Ovary (tissue), 9 donors: ENCODE results near the gene KCNH8. TPM values are rescaled to one million over a fixed set of nuclear protein-coding genes. Genes with fewer than 3 reads are reported as not detected.

Experiments
- DNase-seq, 5 donors: peaks; one replicate each; pipeline ENCODE4 v3.0.0-alpha.2; 2019 to 2020
- H3K27ac ChIP-seq, 2 donors: fragments of 200-600 bp; one replicate each; pipeline versions ENCODE4 v1.5.1 to v1.8.0; 2019 to 2022
- H3K27me3 ChIP-seq: fragments of 200-600 bp; one replicate; pipeline ENCODE4 v1.8.0; 2022
- H3K36me3 ChIP-seq: fragments of 200-600 bp; sonication (generic); one replicate; pipeline ENCODE4 v1.5.1; 2019
- H3K4me1 ChIP-seq: one replicate; pipeline ENCODE4 v1.8.1; 2013; ENCODE audit warnings: mild to moderate bottlenecking, moderate library complexity; ENCODE audit not compliant: insufficient read depth
- H3K4me3 ChIP-seq: fragments of 200-600 bp; sonication (generic); one replicate; pipeline ENCODE4 v1.5.1; 2017
- H3K9me3 ChIP-seq, 2 donors: fragments of 200-600 bp in 1 of 2; sonication (generic) in 1 of 2; one replicate each; pipeline versions ENCODE4 v1.5.1 to v1.8.1; 2013 to 2019; ENCODE audit warnings: mild to moderate bottlenecking in 1 of 2, moderate library complexity in 1 of 2
- CTCF ChIP-seq, 3 donors: fragments of 450-650 bp in 2 of 3; fragments of 200-600 bp in 1 of 3; IDR thresholded peaks; one replicate each; pipeline versions ENCODE4 v1.5.1 to v1.8.0; 2016 to 2022; ENCODE audit warnings: antibody characterized with exemption in 3 of 3, mild to moderate bottlenecking in 1 of 3
- EP300 ChIP-seq: sonication (generic); formaldehyde crosslinking; IDR thresholded peaks from one replicate; pipeline ENCODE4 v1.6.1; 2017; ENCODE audit warnings: antibody characterized with exemption
- POLR2A ChIP-seq: fragments of 450-650 bp; IDR thresholded peaks from one replicate; pipeline ENCODE4 v1.6.1; 2017; ENCODE audit warnings: antibody characterized with exemption, mild to moderate bottlenecking, moderate library complexity
- WGBS, 3 donors: extraction: QIAGEN DNeasy Blood & Tissue Kit in 1 of 3; methylation state at CpG; one replicate each; pipeline versions ENCODE4 v1.1.5 to v1.1.7; 2013 to 2017; 5-methylcytosine and 5-hydroxymethylcytosine counted together
- intact Hi-C, 4 donors: fragments of 100-400 bp; cut with DNase I; formaldehyde crosslinking; loops; one replicate each; pipeline versions ENCODE4 v1.11.0 to v1.15.1; 2022 to 2023
- polyA plus RNA-seq, 2 donors: library from polyadenylated mRNA; stranded (reverse); fragments of 200-250 nt in 1 of 2; fragments of 350-450 nt in 1 of 2; fragmentation: Illumina TruSeq in 1 of 2; extraction: RNeasy Lipid Tissue Mini Kit (QIAGEN cat#74804) in 1 of 2; gene quantifications; one replicate each; pipeline ENCODE4 v1.2.3, GENCODE V29; 2013 to 2014
- total RNA-seq, 7 donors: library from RNA; depleted of rRNA in 2 of 7; stranded (reverse); fragments of >200 nt in 2 of 7; fragmentation: NEBNext Ultra II Directional in 3 of 7; extraction: Animal tissue kit (Norgen Biotek cat#: 25700) in 3 of 7; gene quantifications; one replicate each; pipeline versions ENCODE4 v1.1.0 to v1.2.4, GENCODE V29; 2016 to 2023
- donor health status: DM: no; HTN: no; CAD: no; lungs with moderate emphysema.
- donor health status: DM: no; HTN: no; CAD: no.
- donor health status: Bipolar disorder and iron deficiency.
- donor health status: DM: yes; HTN: yes; CAD: no.
- donor health status: DM: no; HTN: no; CAD: no.
- donor health status: DM: yes; HTN: yes; CAD: no.

The KCNH8 gene
- total and polyA plus RNA-seq, 9 donors = 0.05 to 1.4 (median 0.17) TPM; not detected in 1

- Histone ChIP-seq H3K4me1 (no peaks in the 10 kb centered on the region), H3K4me3 (no peak overlapping the region), H3K27me3 (no peaks in the 10 kb centered on the region), H3K27ac (no peak overlapping the region), H3K36me3 (no peaks in the 10 kb centered on the region), H3K9me3 (no peaks in the 10 kb centered on the region)
- WGBS, 3 donors = 82 to 96% (median 89%) methylated on average over 3 of the region's 3 CpGs
- intact Hi-C loops = no loop called here
- DNase-seq = no peak
- TF ChIP-seq EP300 (no peak), POLR2A (no peak)
Measured at GRCh38 chr3:19272296-19272695, 124.0 kb downstream of the KCNH8 start.

GRCh38 chr3:19273091-19273490 lies 124.8 kb downstream of the KCNH8 start:
- intact Hi-C loops = no loop called here
- TF ChIP-seq POLR2A (no peak), EP300 (no peak), CTCF (IDR thresholded peaks at IDR 0.05) (no peak)
- no peak for DNase-seq

GRCh38 chr3:19274576-19274975 lies 126.3 kb downstream of the KCNH8 start:
- Histone ChIP-seq H3K9me3 (no peaks in the 10 kb centered on the region), H3K36me3 (no peaks in the 10 kb centered on the region), H3K4me3 (no peak overlapping the region), H3K27me3 (no peaks in the 10 kb centered on the region), H3K27ac (no peak overlapping the region), H3K4me1 (no peaks in the 10 kb centered on the region)
- intact Hi-C loops = no loop called here
- TF ChIP-seq POLR2A = no peak
- TF ChIP-seq CTCF (IDR thresholded peaks at IDR 0.05) = no peak
- TF ChIP-seq EP300 = no peak
- 56 to 69% (median 63%) methylated on average over 1 of the region's 1 CpG for WGBS, 3 donors
- DNase-seq = no peak

More at GRCh38 chr3:19273091-19273490, 124.8 kb downstream of the KCNH8 start:
- H3K27ac ChIP-seq = no peak overlapping the region
- H3K4me3 ChIP-seq = no peak overlapping the region
- no peaks in the 10 kb centered on the region for H3K9me3 ChIP-seq
- no peaks in the 10 kb centered on the region for H3K4me1 ChIP-seq
- 52 to 76% (median 53%) methylated on average over 1 of the region's 1 CpG for WGBS, 3 donors
- no peaks in the 10 kb centered on the region for H3K36me3 ChIP-seq
- no peaks in the 10 kb centered on the region for H3K27me3 ChIP-seq

GRCh38 chr3:19284974-19285373 lies 136.7 kb downstream of the KCNH8 start:
- H3K4me1 ChIP-seq = no peaks in the 10 kb centered on the region
- no peak overlapping the region for H3K4me3 ChIP-seq
- WGBS, 3 donors = 82 to 90% (median 86%) methylated on average over 3 of the region's 3 CpGs
- TF ChIP-seq EP300 = no peak
- no peak for TF ChIP-seq POLR2A
- TF ChIP-seq CTCF (IDR thresholded peaks at IDR 0.05) = no peak
- H3K36me3 ChIP-seq = no peaks in the 10 kb centered on the region
- no peak for DNase-seq
- no peak overlapping the region for H3K27ac ChIP-seq
- H3K9me3 ChIP-seq = no peaks in the 10 kb centered on the region
- H3K27me3 ChIP-seq = no peaks in the 10 kb centered on the region
- intact Hi-C loops = no loop called here

GRCh38 chr3:19293295-19293694 lies 145.0 kb downstream of the KCNH8 start:
- H3K4me3 ChIP-seq = no peak overlapping the region
- H3K9me3 ChIP-seq = no peaks in the 10 kb centered on the region
- no peaks in the 10 kb centered on the region for H3K4me1 ChIP-seq
- H3K36me3 ChIP-seq = no peaks in the 10 kb centered on the region
- TF ChIP-seq EP300 (no peak), POLR2A (no peak), CTCF (IDR thresholded peaks at IDR 0.05) (no peak)
- no peak for DNase-seq
- intact Hi-C loops = no loop called here
- no peak overlapping the region for H3K27ac ChIP-seq
- 70 to 81% (median 74%) methylated on average over 4 of the region's 4 CpGs for WGBS, 3 donors
- H3K27me3 ChIP-seq = no peaks in the 10 kb centered on the region
